DOHH2 (cell line): ENCODE results near the gene RNF168.
"Not testable (repeated sequence)": the region's sequence is repeated elsewhere in the genome, so short reads cannot be mapped to it uniquely, and the experiment has no call there.

ENCODE experiments used
- H3F3A ChIP-seq: fragments of 200-600 bp; sonication (generic), shearing (Covaris generic); 2 replicates; pipeline ENCODE4 v1.6.0; 2016; ENCODE audit warnings: antibody characterized with exemption, mild to moderate bottlenecking; ENCODE audit not compliant: control insufficient read depth, insufficient read depth
- H3K27ac ChIP-seq: fragments of 200-600 bp; sonication (generic); 2 replicates; pipeline ENCODE4 v1.5.1; 2014; ENCODE audit warnings: low read depth, mild to moderate bottlenecking, low read length, moderate library complexity
- H3K27me3 ChIP-seq: fragments of 200-600 bp; sonication (generic); 2 replicates; pipeline ENCODE4 v1.6.1; 2014; ENCODE audit warnings: mild to moderate bottlenecking, low read length, mixed read lengths; ENCODE audit not compliant: control insufficient read depth
- H3K36me3 ChIP-seq: fragments of 200-600 bp; sonication (generic); 2 replicates; pipeline ENCODE4 v1.6.1; 2014; ENCODE audit warnings: mild to moderate bottlenecking, low read length, moderate library complexity, mixed read lengths; ENCODE audit not compliant: control insufficient read depth
- H3K4me1 ChIP-seq: fragments of 200-600 bp; sonication (generic); 2 replicates; pipeline ENCODE4 v1.6.1; 2014; ENCODE audit warnings: mild to moderate bottlenecking, low read length, mixed read lengths; ENCODE audit not compliant: control insufficient read depth
- H3K4me2 ChIP-seq: fragments of 200-600 bp; sonication (generic); 2 replicates; pipeline ENCODE4 v1.6.0; 2014; ENCODE audit warnings: mild to moderate bottlenecking, low read length, moderate library complexity
- H3K4me3 ChIP-seq: fragments of 200-600 bp; sonication (generic); 2 replicates; pipeline ENCODE4 v1.5.1; 2014; ENCODE audit warnings: mild to moderate bottlenecking, low read length, mixed read lengths
- H3K79me2 ChIP-seq: fragments of 200-600 bp; sonication (generic); 2 replicates; pipeline ENCODE4 v1.6.1; 2014; ENCODE audit warnings: mild to moderate bottlenecking, low read length, mixed read lengths; ENCODE audit not compliant: control insufficient read depth
- H3K9me2 ChIP-seq: fragments of 200-600 bp; sonication (generic); replicated peaks from 2 replicates; pipeline ENCODE4 v1.6.1; 2014; ENCODE audit warnings: mild to moderate bottlenecking, low read length, mixed read lengths; ENCODE audit not compliant: control insufficient read depth
- H3K9me3 ChIP-seq: fragments of 200-600 bp; sonication (generic); 2 replicates; pipeline ENCODE4 v1.6.1; 2014; ENCODE audit warnings: antibody characterized with exemption, low read length, mixed read lengths; ENCODE audit not compliant: control insufficient read depth, insufficient read depth
- H4K20me1 ChIP-seq: fragments of 200-600 bp; sonication (generic); 2 replicates; pipeline ENCODE4 v1.6.0; 2014; ENCODE audit warnings: low read depth, mild to moderate bottlenecking, antibody characterized with exemption, low read length, moderate library complexity; ENCODE audit not compliant: control insufficient read depth, insufficient read depth
- CTCF ChIP-seq: fragments of 200-600 bp; sonication (generic); IDR thresholded peaks from one replicate; pipeline ENCODE4 v1.5.1; 2014; ENCODE audit warnings: antibody characterized with exemption, mild to moderate bottlenecking, low read depth, low read length; ENCODE audit not compliant: poor library complexity, severe bottlenecking
- EZH2phosphoT487 ChIP-seq: fragments of 200-600 bp; sonication (generic); IDR thresholded peaks from 2 replicates; pipeline ENCODE4 v1.6.1; 2017; ENCODE audit warnings: borderline replicate concordance, mild to moderate bottlenecking, antibody characterized with exemption, low read length, moderate library complexity, mixed read lengths

RNF168 gene

DNA sequence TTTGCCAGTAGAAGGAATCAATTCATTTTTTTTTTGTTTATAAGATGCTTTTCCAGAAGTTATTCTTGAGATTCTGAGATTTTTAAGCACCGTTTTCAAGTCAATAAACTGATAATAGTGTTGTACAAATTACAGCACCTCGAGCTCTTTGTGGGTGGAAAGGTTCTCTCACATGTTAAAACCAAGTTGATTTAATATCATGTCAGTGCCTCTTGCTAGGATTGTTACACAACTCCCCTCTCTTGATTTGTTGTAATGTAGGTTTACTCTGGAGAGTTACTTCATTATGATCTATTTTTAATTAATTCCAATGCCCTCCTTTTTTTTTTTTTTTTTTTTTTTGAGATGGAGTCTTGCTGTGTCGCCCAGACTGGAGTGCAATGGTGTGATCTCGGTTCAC is 45.5 kb downstream of the RNF168 start:
- TF ChIP-seq CTCF (no peak), EZH2phosphoT487 (no peak)
- Histone ChIP-seq H4K20me1 (no peaks in the 10 kb centered on the region), H3K4me3 (no peak overlapping the region)

GRCh38 chr3:196457470-196457869 is 46.1 kb downstream of the RNF168 start:
- not testable (repeated sequence) for H3K9me3 ChIP-seq, H4K20me1 ChIP-seq, H3F3A ChIP-seq, H3K27ac ChIP-seq, H3K4me2 ChIP-seq, H3K9me2 ChIP-seq, H3K4me3 ChIP-seq, H3K4me1 ChIP-seq, H3K79me2 ChIP-seq, H3K27me3 ChIP-seq, H3K36me3 ChIP-seq

More for the DNA sequence above, 45.5 kb downstream of the RNF168 start:
- no peaks in the 10 kb centered on the region for H3K4me1 ChIP-seq
- no peaks in the 10 kb centered on the region for H3K79me2 ChIP-seq
- H3K36me3 ChIP-seq = no peaks in the 10 kb centered on the region
- no peak overlapping the region for H3K27ac ChIP-seq
- H3K9me2 ChIP-seq = no peaks in the 10 kb centered on the region
- no peaks in the 10 kb centered on the region for H3K27me3 ChIP-seq
- H3F3A ChIP-seq = 0 out of 2 replicates have a peak, but pooled peaks cover 2% of the 10 kb centered on the region
- no peaks in the 10 kb centered on the region for H3K9me3 ChIP-seq
- H3K4me2 ChIP-seq = no peak overlapping the region

DNA sequence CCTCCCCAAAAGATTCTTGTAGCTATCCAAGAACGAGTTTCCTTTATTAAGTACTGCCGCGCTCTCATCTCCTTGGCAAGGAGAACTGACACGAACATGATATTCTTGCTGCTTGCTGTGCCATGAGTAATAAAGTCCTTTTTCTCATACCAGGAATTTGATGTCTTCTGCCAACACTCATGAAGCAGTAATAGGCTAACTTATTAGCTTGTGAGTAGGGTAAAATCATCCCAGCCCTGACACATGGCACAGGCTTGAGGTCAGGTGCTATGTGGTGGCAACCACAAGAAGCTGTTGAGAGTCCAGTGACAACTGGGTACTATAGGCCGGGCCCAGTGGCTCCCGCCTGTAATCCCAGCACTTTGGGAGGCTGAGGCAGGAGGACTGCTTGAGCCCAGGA is 48.6 kb downstream of the RNF168 start:
- no peaks in the 10 kb centered on the region for H3K4me1 ChIP-seq
- H3K9me3 ChIP-seq = no peaks in the 10 kb centered on the region
- H3K4me3 ChIP-seq = no peak overlapping the region
- H3K4me2 ChIP-seq = no peak overlapping the region
- H3K27ac ChIP-seq = no peak overlapping the region
- no peaks in the 10 kb centered on the region for H4K20me1 ChIP-seq
- no peaks in the 10 kb centered on the region for H3K36me3 ChIP-seq
- H3K9me2 ChIP-seq = no peaks in the 10 kb centered on the region
- TF ChIP-seq EZH2phosphoT487 = no peak
- no peak for TF ChIP-seq CTCF
- no peaks in the 10 kb centered on the region for H3K27me3 ChIP-seq
- no peaks in the 10 kb centered on the region for H3K79me2 ChIP-seq
- H3F3A ChIP-seq = 0 out of 2 replicates have a peak, but pooled peaks cover 2% of the 10 kb centered on the region

GRCh38 chr3:196445391-196445790 is 58.2 kb downstream of the RNF168 start:
- not testable (repeated sequence) for H3K4me2 ChIP-seq, H3K27me3 ChIP-seq, H3K4me1 ChIP-seq, H3F3A ChIP-seq, H3K9me3 ChIP-seq, H3K9me2 ChIP-seq, H3K36me3 ChIP-seq, H3K27ac ChIP-seq, H4K20me1 ChIP-seq, H3K4me3 ChIP-seq, H3K79me2 ChIP-seq
- TF ChIP-seq CTCF = peak; percentile 16
